Body of pancreas (tissue), 4 donors: ENCODE measurements around the gene DPPA5. TPM values are rescaled to one million over a fixed set of nuclear protein-coding genes. Genes with fewer than 3 reads are reported as not detected.

ENCODE experiments used
- ATAC-seq: fragments of 150-250 bp; one replicate; pipeline ENCODE4 v1.9.1; 2016
- DNase-seq, 4 donors: peaks; one replicate each; pipeline ENCODE4 v3.0.0-alpha.2; 2019
- H3K27ac ChIP-seq, 4 donors: fragments of 200-600 bp; sonication (generic); 1 replicate in 3 of 4; 2 replicates in 1 of 4; pipeline versions ENCODE4 v1.5.1 to v1.6.1; 2016 to 2019; ENCODE audit warnings: mild to moderate bottlenecking in 1 of 4, mixed read lengths in 1 of 4, moderate library complexity in 1 of 4
- H3K27me3 ChIP-seq, 2 donors: fragments of 200-600 bp; sonication (generic); one replicate each; pipeline ENCODE4 v1.6.0; 2016; ENCODE audit warnings: mild to moderate bottlenecking in 1 of 2
- H3K36me3 ChIP-seq, 2 donors: fragments of 200-600 bp; sonication (generic); replicated peaks in 1 of 2; 2 replicates each; pipeline ENCODE4 v1.5.1; 2016; ENCODE audit warnings: low read depth in 2 of 2; ENCODE audit not compliant: insufficient read depth in 1 of 2
- H3K4me1 ChIP-seq: fragments of 200-600 bp; sonication (generic); one replicate; pipeline ENCODE4 v1.6.0; 2016
- H3K4me3 ChIP-seq, 2 donors: fragments of 200-600 bp; sonication (generic); 1 replicate in 1 of 2; 2 replicates in 1 of 2; pipeline ENCODE4 v1.5.1; 2016 to 2019
- H3K9me3 ChIP-seq, 3 donors: fragments of 200-600 bp; sonication (generic); 1 replicate in 2 of 3; 2 replicates in 1 of 3; pipeline ENCODE4 v1.5.1; 2016
- POLR2A ChIP-seq, 3 donors: fragments of 450-650 bp; IDR thresholded peaks; one replicate each; pipeline ENCODE4 v1.6.1; 2016; ENCODE audit warnings: antibody characterized with exemption in 3 of 3, mild to moderate bottlenecking in 2 of 3
- WGBS, 2 donors: methylation state at CpG; one replicate each; pipeline ENCODE4 v1.1.5; 2017; 5-methylcytosine and 5-hydroxymethylcytosine counted together
- intact Hi-C: fragments of 100-400 bp; cut with DNase I; formaldehyde crosslinking; loops from one replicate; pipeline ENCODE4 v1.15.1; 2023
- total RNA-seq, 2 donors: library from RNA; depleted of rRNA; stranded (reverse); fragments of >200 nt; gene quantifications; one replicate each; pipeline ENCODE4 v1.1.0, GENCODE V29; 2016
- TF ChIP-seq, protein P1 (sequence below), 7 experiments: fragments of 450-650 bp in 4 of 7; fragments of 200-600 bp in 3 of 7; sonication (generic) in 3 of 7; IDR thresholded peaks; one replicate each; pipeline ENCODE4 v1.5.1; 2016 to 2019; ENCODE audit warnings: antibody characterized with exemption in 7 of 7

The DPPA5 gene
- not detected for total RNA-seq

GRCh38 chr6:73353636-73354593 is at the start of gene DPPA5:
Gene DPPA5, minus strand, starts transcription at chr6:73354276. Its CDS starts 51 bp downstream, at chr6:73354225.
- DNase-seq (no peak), ATAC-seq (no peak)
- Histone ChIP-seq H3K27me3 (no peaks in the 10 kb centered on the region), H3K27ac (no peak within 1 kb of the TSS), H3K36me3 (no peaks in the 10 kb centered on the region), H3K9me3 (no peaks in the 10 kb centered on the region), H3K4me3 (no peak within 1 kb of the TSS), H3K4me1 (no peaks in the 10 kb centered on the region)
- intact Hi-C loops = no loop called here
- TF ChIP-seq POLR2A (IDR thresholded peaks at IDR 0.05) = no peak
- TF ChIP-seq, protein P1, sequence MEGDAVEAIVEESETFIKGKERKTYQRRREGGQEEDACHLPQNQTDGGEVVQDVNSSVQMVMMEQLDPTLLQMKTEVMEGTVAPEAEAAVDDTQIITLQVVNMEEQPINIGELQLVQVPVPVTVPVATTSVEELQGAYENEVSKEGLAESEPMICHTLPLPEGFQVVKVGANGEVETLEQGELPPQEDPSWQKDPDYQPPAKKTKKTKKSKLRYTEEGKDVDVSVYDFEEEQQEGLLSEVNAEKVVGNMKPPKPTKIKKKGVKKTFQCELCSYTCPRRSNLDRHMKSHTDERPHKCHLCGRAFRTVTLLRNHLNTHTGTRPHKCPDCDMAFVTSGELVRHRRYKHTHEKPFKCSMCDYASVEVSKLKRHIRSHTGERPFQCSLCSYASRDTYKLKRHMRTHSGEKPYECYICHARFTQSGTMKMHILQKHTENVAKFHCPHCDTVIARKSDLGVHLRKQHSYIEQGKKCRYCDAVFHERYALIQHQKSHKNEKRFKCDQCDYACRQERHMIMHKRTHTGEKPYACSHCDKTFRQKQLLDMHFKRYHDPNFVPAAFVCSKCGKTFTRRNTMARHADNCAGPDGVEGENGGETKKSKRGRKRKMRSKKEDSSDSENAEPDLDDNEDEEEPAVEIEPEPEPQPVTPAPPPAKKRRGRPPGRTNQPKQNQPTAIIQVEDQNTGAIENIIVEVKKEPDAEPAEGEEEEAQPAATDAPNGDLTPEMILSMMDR (IDR thresholded peaks at IDR 0.05) = no peak
- 80 to 91% methylated on average over 26 to 52 of the region's 59 CpGs for WGBS, 2 donors

GRCh38 chr6:73400656-73401055 is 46.6 kb upstream of the DPPA5 start:
- Histone ChIP-seq H3K36me3 (no peaks in the 10 kb centered on the region), H3K9me3 (no peaks in the 10 kb centered on the region), H3K4me3 (no peak overlapping the region), H3K27ac (no peak overlapping the region), H3K4me1 (no peaks in the 10 kb centered on the region), H3K27me3 (no peaks in the 10 kb centered on the region)
- no peak for TF ChIP-seq POLR2A (IDR thresholded peaks at IDR 0.05)
- TF ChIP-seq, protein P1 (IDR thresholded peaks at IDR 0.05) = no peak
- intact Hi-C loops = no loop called here
- ATAC-seq (no peak), DNase-seq (no peak)

- ATAC-seq (no peak), DNase-seq (no peak)
- Histone ChIP-seq H3K27ac (no peak overlapping the region), H3K9me3 (no peaks in the 10 kb centered on the region), H3K4me3 (no peak overlapping the region), H3K4me1 (no peaks in the 10 kb centered on the region), H3K27me3 (no peaks in the 10 kb centered on the region), H3K36me3 (no peaks in the 10 kb centered on the region)
- WGBS, 2 donors = 93 to 95% methylated on average over 10 of the region's 10 CpGs
- TF ChIP-seq POLR2A (IDR thresholded peaks at IDR 0.05) = no peak
- TF ChIP-seq, protein P1 (IDR thresholded peaks at IDR 0.05) = no peak
- intact Hi-C loops = no loop called here
These were observed 41.8 kb upstream of the DPPA5 start for GRCh38 chr6:73395875-73396274.

DNA sequence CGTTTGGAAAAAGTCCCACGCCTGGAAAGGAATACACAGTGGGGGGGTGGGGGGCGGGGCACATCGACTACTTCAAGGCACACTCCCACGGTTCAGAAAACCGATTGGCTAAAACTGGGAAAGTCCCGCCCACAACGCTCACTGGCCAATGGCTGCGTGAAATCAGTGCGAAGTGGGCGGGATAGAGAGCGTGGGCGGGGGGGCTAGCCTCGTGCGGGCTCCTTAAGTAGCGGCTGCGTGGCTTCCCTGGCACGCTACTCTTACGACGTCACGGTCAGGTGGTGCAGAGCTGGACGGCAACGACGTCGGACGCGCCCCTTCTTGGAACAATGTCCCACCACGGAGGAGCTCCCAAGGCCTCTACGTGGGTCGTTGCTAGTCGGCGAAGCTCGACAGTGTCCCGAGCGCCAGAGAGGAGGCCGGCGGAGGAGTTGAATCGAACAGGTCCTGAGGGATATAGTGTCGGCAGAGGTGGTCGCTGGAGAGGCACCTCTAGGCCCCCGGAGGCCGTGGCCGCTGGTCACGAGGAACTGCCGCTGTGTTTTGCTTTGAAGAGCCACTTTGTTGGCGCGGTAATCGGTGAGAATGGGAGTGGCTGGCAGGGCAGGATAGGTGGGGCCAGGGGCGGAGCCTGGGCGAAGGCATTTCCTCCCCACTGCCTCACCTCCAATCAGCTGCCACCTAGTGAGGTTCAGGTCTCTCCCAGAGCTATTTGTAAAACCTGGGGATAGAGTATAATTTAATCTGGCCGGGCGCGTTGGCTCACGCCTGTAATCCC is 40.7 kb upstream of the DPPA5 start, which contains the start of gene DDX43:
TSS of gene DDX43 (plus strand) at position 252 of the 778 bp plus-strand sequence. CDS start at position 330, 78 bp downstream.
- Histone ChIP-seq H3K36me3 (no peaks in the 10 kb centered on the region), H3K9me3 (no peaks in the 10 kb centered on the region), H3K4me3 (no peak within 1 kb of the TSS), H3K27me3 (no peaks in the 10 kb centered on the region), H3K4me1 (no peaks in the 10 kb centered on the region), H3K27ac (peak within 1 kb of the TSS in 3 of 4 donors; percentile 56 to 87 (median 80))
- TF ChIP-seq, protein P1 (IDR thresholded peaks at IDR 0.05) = no peak
- peak in 2 of 3 donors; percentile 54 to 57 for TF ChIP-seq POLR2A (IDR thresholded peaks at IDR 0.05)
- peak; percentile 76 to 88 (median 84) for DNase-seq
- intact Hi-C loops = no loop called here
- ATAC-seq = peak; percentile 90
- WGBS, 2 donors = 75 to 79% methylated on average over 40 to 54 of the region's 54 CpGs
